ENCODE data around the gene H1-8. TPM values are rescaled to one million over a fixed set of nuclear protein-coding genes. Genes with fewer than 3 reads are reported as not detected.
A peak's percentile ranks its signal among the peaks of the same experiment; 100 is the strongest.

H1-8 gene
- total RNA-seq, 6 experiments from 2014 or later = not detected

GRCh38 chr3:129569856-129570255 is 26.9 kb downstream of the H1-8 start:
- no peaks in the 10 kb centered on the region; the same call in 1 of the 2 replicates for H3K27me3 Mint-ChIP-seq (ENCODE audit: insufficient read depth)
- H3K4me1 Mint-ChIP-seq (ENCODE audit: low read depth) = 0 out of 2 replicates have a peak, but pooled peaks cover under 1% of the 10 kb centered on the region
- no peak for DNase-seq
- H3K4me3 Mint-ChIP-seq = no peak overlapping the region
- peaks cover 5% of the 10 kb centered on the region; the same call in 1 of the 2 replicates for H3K36me3 Mint-ChIP-seq (ENCODE audit: low read depth)
- no peak for TF ChIP-seq CTCF (IDR thresholded peaks at IDR 0.05)
- peak overlapping the region; percentile 12; the same call in 1 of the 2 replicates for H3K27ac Mint-ChIP-seq
- H3K9me3 Mint-ChIP-seq = no peaks in the 10 kb centered on the region

GRCh38 chr3:129571605-129572547 is 28.9 kb downstream of the H1-8 start:
- Mint-ChIP-seq H3K9me3 (no peaks in the 10 kb centered on the region), H3K4me1 (ENCODE audit: low read depth) (no peaks in the 10 kb centered on the region), H3K36me3 (ENCODE audit: low read depth) (no peaks in the 10 kb centered on the region), H3K4me3 (no peak overlapping the region), H3K27ac (no peak overlapping the region), H3K27me3 (ENCODE audit: insufficient read depth) (peaks cover 2% of the 10 kb centered on the region)
- no peak for TF ChIP-seq CTCF (IDR thresholded peaks at IDR 0.05)
- no peak for DNase-seq

- Mint-ChIP-seq H3K36me3 (ENCODE audit: low read depth) (no peaks in the 10 kb centered on the region), H3K4me1 (ENCODE audit: low read depth) (no peaks in the 10 kb centered on the region), H3K27ac (no peak overlapping the region), H3K27me3 (ENCODE audit: insufficient read depth) (peaks cover 2% of the 10 kb centered on the region), H3K4me3 (no peak overlapping the region), H3K9me3 (no peaks in the 10 kb centered on the region)
- TF ChIP-seq CTCF (IDR thresholded peaks at IDR 0.05) = no peak
- no peak for DNase-seq
Observed at GRCh38 chr3:129572603-129573002, 29.6 kb downstream of the H1-8 start.

GRCh38 chr3:129573493-129573892 is 30.5 kb downstream of the H1-8 start:
- H3K27ac Mint-ChIP-seq = no peak overlapping the region
- H3K36me3 Mint-ChIP-seq (ENCODE audit: low read depth) = no peaks in the 10 kb centered on the region
- TF ChIP-seq CTCF (IDR thresholded peaks at IDR 0.05) = no peak
- peaks cover 2% of the 10 kb centered on the region for H3K27me3 Mint-ChIP-seq (ENCODE audit: insufficient read depth)
- no peak overlapping the region for H3K4me3 Mint-ChIP-seq
- DNase-seq = no peak
- H3K4me1 Mint-ChIP-seq (ENCODE audit: low read depth) = no peaks in the 10 kb centered on the region
- H3K9me3 Mint-ChIP-seq = no peaks in the 10 kb centered on the region

GRCh38 chr3:129574206-129574605 is 31.2 kb downstream of the H1-8 start:
- peaks cover 2% of the 10 kb centered on the region for H3K27me3 Mint-ChIP-seq (ENCODE audit: insufficient read depth)

More at GRCh38 chr3:129574206-129574605, 31.2 kb downstream of the H1-8 start:
- Mint-ChIP-seq H3K36me3 (ENCODE audit: low read depth) (no peaks in the 10 kb centered on the region), H3K4me3 (no peak overlapping the region), H3K4me1 (ENCODE audit: low read depth) (no peaks in the 10 kb centered on the region), H3K27ac (no peak overlapping the region), H3K9me3 (no peaks in the 10 kb centered on the region)
- no peak for DNase-seq
- no peak for TF ChIP-seq CTCF (IDR thresholded peaks at IDR 0.05)
